G401.6 (cell line): Measurements from ENCODE around the gene CHPF.
A peak's percentile ranks its signal among the peaks of the same experiment; 100 is the strongest.

Experiments
- FAIRE-seq: peaks from 2 replicates; lab custom pipeline; 2012; peaks lifted over from hg19 to GRCh38; lab: Jason Lieb, UNC

Gene CHPF, protein sequence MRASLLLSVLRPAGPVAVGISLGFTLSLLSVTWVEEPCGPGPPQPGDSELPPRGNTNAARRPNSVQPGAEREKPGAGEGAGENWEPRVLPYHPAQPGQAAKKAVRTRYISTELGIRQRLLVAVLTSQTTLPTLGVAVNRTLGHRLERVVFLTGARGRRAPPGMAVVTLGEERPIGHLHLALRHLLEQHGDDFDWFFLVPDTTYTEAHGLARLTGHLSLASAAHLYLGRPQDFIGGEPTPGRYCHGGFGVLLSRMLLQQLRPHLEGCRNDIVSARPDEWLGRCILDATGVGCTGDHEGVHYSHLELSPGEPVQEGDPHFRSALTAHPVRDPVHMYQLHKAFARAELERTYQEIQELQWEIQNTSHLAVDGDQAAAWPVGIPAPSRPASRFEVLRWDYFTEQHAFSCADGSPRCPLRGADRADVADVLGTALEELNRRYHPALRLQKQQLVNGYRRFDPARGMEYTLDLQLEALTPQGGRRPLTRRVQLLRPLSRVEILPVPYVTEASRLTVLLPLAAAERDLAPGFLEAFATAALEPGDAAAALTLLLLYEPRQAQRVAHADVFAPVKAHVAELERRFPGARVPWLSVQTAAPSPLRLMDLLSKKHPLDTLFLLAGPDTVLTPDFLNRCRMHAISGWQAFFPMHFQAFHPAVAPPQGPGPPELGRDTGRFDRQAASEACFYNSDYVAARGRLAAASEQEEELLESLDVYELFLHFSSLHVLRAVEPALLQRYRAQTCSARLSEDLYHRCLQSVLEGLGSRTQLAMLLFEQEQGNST

DNA sequence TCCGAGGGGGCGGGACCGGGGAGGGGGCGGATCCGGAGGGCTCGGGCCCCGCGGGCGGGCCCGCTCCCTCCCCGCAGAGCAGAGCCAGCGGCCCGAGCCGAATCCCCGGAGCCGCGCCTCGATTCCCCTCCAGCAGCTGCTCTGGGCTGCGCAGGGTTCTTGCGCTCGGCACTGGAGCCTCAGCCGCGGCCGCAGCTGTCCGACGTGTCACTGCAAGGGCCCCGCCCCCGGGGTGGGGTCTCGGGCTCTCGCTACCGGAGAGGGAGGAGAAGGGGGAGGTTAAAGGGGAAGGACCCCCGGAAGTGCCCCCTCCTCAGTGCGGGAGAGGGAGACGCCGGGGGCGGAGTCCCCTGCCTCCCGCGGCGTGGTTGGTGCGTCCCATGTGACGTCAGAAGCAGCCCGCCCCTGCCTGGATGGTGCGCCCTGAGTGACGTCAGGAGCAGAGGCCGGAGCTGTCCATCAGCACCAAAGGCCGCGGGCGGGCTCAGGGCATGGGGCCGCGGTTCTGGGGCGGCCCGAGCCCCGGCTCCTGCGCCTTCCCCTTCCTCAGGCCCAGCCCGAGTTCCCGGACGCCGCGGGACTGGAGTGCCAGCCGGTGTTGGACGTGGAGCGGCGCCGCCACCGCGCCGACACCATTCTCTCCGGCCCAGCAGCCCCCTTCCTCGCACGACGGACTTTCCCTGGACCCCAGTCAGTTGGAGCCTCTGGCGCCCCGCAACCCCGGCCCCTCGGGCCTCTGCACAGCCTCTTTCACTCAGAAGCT is at the start of gene CHPF, which contains the start of gene TMEM198:
Gene CHPF (minus strand): TSS at position 214 of the 763 bp plus-strand sequence. CDS start 271 bp downstream, outside the sequence.
Gene TMEM198 (plus strand): TSS at position 433 of the 763 bp plus-strand sequence. CDS start 700 bp downstream, outside the sequence.
- peak; percentile 99 for FAIRE-seq

DNA sequence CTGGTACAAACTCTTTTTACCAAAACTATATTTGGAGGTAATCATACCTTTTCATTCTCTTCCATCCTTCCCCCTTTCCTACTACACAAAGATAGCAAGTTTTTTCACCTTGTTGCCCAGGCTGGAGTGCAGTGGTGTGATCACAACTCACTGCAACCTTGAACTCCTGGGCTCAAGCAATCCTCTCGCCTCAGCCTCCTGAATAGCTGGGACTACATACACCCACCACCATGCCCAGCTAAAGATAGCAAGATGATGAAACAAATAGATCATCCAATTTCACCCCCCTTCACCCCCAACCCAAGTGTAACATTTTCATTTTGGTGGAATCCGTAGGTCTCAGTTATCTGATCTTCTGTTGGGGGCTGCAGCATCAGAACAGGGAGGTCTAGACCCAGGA is 49.5 kb upstream of the CHPF start:
- no peak for FAIRE-seq

DNA sequence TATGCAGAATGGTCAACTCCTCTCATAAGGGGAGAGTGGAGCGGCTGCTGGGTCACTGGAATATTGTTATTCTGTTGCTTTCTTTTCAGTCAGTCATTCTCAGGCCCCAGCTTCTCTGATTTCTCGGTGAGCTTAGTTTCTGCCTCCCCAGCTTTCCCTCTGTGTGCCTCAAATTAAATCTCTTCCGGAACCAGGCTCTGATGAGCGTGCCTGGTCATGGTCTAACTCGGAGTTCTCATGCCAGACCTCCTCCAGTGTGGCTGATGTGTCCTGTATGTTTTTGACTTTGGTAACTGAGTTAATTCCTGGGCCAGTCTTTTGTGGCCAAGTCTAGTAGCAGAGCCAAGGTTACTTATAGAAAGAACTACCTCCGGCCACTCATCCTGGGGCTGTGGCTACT is 49.1 kb upstream of the CHPF start:
- FAIRE-seq = no peak

DNA sequence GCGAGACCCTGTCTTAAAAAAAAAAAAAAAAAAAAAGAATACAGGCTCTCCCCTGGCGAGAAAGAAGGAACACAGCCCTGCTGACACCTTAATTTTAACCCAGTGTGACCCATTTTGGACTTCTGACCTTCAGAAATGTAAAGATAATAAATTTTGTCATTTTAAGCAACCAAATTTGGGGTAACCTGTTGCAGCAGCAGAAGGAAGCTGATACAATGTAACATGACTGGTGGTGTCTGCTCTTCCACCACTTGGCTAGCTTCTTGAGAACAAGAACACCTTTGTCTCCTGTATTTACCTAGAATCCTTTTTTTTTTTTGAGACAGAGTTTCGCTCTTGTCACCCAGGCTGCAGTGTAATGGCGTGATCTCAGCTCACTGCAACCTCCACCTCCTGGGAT is 47.5 kb upstream of the CHPF start:
- FAIRE-seq = no peak

DNA sequence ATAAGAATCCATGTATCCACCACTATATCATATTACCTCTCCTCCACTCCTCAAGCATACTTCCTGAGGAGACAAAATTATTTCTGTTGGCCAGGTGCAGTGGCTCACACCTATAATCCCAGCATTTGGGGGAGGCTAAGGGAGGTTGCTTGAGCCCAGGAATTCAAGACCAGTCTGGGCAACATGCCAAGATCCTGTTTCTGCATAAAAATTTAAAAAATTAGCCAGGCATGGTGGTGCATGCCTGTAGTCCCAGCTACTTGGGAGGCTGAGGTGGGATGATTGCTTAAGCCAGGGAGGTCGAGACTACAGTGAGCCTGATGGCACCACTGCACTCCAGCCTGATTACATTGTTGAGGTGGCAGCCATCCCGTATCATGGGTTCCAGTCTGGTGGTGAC is 37.7 kb upstream of the CHPF start:
- FAIRE-seq = no peak

DNA sequence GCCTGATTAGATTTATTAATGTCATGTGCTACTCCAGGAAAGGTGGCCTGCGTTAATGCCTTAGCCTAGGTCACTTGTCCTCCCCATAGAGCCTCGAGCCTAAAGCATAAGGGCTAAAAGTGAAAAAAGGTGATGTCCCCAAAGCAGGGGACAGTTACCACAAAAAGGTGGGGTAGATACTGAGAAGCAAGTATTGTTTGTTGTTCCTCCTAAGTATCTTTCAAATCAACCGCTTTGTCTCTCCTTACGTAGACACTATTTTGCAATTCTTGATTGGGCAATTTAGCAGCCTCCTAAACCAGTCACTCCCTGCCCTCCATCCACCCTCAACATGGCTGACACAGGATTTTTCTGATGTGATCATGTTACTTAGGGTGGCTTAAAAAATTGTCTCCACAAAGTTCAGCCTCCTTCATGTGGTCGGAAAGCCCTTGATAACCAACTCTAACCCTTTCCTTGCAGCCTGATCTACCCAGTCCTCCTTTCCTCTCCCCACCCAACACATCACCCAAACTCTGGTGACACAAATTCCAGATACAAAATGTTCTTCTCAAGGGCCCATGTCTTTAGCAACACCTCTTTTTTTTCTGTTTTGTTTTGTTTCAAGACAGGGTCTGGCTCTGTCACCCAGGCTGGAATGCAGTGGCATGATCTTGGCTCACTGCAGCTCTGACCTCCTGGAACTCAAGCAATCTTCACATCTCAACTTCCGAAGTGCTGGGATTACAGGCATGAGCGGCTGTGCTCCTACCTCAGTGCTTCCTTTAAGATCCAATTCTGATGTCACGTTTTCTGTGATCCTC is 35.4 kb upstream of the CHPF start:
- FAIRE-seq = no peak

DNA sequence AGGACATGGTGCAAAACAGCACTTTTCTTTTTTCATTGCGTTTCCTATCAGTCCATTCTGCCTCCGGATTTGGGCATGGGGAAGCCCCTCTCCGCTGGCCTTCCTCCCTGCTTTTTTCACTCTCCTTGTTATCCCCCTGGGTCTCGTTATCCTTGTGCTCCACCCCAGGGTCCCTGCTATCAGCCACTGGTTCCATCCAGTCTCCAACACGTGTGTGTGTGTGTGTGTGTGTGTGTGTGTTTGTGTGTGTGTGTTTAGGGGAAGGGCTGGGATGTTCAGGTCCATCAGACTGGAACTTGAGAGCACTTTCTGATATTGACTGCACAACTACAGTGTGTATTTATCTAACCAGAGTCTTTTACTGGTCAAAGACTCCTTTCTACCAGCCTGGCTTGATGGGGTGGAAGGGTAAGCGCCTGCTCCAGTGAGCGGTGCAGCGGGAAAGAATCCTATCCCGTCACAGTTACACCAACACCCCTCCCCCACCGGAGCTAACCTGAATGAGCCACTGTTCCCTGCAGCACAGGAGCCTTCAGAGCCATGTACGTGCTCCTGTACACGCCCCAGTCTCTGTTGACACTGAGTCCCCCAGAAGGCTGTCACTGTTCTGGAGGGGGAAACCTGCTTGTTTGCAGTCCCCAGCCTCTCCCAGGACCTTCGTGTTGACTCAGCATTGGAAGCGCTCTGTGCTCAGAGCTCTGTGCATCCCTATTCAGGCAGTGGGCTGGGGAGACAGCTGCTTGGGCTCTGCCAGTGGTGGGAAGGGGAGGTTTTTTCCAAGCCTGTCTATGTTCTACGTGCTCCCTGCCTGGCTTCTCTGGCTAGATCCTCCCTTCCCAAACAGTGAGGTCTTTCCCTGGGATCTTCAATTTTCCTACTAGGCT is 33.1 kb upstream of the CHPF start:
- no peak for FAIRE-seq

DNA sequence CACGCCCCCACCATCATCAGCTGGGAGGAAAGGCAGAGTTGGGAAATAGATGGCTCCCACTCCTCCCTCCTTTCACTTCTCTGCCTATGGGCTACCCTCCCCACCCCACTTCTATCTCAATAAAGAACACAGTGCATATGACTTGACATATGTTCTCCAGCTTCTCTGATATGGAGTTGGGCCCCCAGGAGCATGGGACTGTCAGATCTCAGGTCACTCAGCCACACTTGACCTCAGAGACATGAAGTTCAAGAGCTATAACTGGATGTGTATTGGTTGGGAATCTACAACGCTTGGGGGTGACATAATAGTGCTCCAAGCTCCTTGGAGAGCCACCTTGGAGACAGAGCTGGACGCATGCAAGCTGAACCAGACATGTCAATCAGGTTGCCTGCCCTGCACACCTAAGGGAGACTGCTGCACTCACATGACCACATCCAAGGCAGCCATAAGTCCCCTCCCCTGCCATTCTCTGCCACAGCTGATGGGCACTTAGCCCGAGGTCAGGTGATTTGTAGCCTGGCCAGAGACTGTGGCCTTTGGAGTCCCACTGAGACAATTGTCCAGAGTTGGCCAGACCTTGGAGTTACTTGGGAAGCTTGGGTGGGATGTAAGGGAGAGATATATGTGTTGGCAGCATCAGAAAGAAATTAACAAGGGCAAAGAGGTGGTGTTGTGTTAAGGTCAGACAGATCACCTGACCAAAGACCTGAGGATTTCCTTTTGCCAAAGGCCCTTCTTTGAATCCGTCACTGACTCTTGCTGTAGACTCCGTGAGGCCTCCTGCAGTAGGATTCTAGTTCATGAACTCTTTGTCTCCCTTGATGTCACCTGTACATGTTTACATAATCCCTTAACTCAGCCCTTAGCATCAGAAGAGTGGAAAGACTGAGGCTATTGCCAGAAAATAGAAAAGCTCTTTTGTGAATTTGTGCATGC is 32.2 kb upstream of the CHPF start:
- no peak for FAIRE-seq

DNA sequence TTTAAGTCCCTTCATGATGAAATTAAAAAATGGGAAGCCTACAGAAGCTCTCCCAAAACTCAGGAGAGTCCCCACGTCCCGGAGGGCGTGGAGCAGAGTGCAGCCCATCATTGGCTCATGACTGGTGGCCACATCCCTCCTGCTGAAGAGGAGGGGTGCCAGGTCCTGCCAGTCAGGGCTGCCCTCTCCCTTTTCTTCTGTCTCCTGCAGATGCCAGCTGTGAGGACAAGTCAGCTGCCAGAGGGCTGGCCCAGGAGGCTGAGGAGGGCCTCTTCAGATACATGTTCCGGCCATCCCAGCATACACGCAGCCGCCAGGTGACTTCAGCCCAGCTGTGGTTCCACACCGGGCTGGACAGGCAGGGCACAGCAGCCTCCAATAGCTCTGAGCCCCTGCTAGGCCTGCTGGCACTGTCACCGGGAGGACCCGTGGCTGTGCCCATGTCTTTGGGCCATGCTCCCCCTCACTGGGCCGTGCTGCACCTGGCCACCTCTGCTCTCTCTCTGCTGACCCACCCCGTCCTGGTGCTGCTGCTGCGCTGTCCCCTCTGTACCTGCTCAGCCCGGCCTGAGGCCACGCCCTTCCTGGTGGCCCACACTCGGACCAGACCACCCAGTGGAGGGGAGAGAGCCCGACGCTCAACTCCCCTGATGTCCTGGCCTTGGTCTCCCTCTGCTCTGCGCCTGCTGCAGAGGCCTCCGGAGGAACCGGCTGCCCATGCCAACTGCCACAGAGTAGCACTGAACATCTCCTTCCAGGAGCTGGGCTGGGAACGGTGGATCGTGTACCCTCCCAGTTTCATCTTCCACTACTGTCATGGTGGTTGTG is 31.1 kb upstream of the CHPF start:
- FAIRE-seq = no peak

DNA sequence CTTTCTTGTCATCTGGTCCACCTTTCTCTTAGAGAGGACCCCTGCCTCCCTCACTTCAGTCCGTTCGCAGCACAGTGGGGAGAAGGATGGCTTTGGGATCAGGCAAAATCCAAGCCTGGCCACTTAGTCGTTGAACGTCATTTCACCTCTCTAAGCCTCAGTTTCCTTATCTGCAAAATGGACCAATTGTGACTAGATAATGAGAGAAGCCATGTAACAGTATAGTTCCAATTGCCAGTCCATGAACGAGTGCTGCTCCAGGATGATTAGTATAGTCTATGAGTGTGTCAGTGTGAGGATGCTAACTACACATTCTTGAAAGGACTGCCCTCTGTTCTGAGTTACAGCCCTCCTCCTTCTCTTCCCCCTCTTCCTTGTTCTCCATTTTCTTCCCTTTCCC is 29.6 kb upstream of the CHPF start:
- FAIRE-seq = no peak

DNA sequence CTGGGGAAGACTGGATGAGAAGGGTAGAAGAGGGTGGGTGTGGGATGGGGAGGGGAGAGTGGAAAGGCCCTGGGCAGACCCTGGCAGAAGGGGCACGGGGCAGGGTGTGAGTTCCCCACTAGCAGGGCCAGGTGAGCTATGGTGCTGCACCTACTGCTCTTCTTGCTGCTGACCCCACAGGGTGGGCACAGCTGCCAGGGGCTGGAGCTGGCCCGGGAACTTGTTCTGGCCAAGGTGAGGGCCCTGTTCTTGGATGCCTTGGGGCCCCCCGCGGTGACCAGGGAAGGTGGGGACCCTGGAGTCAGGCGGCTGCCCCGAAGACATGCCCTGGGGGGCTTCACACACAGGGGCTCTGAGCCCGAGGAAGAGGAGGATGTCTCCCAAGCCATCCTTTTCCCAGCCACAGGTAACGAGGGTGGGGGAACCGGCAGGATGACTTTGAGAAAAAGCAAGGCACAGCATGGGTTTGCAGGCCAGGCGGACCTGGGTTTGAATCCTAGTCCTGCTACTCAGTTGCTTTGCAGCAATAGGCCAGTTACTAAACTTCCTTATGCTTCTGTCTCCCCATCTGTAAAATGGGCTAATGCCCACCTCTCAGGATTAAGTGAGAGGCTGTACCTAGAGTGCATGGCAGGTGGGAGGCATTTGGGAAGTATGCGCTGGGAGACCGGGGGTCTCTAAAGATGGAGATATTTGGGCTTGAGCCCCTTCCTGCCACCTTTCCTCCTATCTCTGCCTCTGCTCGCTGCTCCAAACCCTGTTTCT is 28.8 kb upstream of the CHPF start, which contains the start of gene INHA:
Gene INHA (plus strand): TSS at position 74 of the 765 bp plus-strand sequence. CDS start 65 bp downstream, at position 139.
- no peak for FAIRE-seq

DNA sequence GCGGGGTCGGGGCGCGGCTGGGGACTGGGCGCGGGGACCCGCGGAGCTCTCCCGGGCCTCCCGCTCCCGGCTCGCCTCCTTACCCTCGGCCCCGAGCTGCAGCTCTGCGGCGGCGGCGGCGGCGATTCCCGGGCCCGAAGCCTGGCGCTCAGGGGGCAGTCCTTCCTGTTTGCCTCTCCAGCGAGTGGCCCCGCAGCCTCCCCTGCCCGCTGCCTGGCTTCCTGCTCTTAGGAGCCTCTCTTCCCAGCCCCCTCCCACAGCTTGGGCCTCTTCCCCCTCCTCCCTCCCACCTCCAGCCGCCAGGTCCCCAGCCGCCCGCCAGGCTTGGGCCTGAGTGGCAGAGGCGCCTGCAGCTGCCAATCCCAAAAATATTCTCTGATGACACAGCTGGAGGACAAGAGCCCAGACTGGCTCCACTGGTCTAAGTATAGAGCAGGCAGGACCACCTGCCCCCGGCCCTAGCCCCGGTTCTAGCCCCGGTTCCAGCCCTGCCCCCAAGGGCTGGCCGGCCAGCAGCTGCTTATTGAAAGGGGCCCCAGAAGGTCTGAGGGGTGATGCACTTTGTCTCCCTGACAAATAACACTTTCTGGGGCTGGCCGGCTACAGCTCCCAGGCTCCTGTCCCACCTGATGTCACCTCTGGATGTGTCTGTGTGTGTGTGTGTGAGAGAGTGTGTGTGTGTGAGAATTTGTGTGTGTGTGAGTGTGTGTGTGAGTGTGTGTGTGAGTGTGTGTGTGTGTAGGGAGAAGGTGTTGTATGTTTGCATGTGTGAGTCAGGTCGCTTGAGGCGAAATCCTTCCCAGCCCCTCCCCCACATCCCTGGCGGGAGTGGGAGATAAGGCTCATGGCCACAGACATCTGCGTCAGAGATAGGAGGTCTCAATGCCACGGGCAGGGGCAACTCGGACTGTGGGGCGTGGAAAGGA is 28.0 kb upstream of the CHPF start, which contains the start of gene OBSL1:
Gene OBSL1 (minus strand): TSS at position 229 of the 926 bp plus-strand sequence. CDS start 307 bp downstream, outside the sequence.
- no peak for FAIRE-seq

DNA sequence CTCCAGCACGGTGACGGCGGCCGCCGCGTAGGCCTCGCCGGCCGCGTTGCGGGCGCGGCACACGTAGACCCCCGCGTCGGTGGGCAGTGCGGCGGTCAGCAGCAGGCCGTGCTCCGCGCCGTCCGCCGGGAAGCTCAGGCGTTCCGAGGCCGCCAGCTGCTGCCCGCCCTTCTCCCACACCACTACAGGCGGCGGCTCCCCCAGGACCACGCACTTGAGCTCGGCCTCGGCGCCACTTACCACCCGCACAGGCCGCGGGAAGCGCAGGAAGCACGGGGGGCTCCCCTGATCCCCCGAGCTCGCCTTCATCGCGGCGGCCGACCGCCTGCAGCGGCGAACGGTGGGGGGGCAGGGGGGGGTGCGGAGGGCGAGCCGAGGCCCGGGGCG is 27.3 kb upstream of the CHPF start:
- no peak for FAIRE-seq

DNA sequence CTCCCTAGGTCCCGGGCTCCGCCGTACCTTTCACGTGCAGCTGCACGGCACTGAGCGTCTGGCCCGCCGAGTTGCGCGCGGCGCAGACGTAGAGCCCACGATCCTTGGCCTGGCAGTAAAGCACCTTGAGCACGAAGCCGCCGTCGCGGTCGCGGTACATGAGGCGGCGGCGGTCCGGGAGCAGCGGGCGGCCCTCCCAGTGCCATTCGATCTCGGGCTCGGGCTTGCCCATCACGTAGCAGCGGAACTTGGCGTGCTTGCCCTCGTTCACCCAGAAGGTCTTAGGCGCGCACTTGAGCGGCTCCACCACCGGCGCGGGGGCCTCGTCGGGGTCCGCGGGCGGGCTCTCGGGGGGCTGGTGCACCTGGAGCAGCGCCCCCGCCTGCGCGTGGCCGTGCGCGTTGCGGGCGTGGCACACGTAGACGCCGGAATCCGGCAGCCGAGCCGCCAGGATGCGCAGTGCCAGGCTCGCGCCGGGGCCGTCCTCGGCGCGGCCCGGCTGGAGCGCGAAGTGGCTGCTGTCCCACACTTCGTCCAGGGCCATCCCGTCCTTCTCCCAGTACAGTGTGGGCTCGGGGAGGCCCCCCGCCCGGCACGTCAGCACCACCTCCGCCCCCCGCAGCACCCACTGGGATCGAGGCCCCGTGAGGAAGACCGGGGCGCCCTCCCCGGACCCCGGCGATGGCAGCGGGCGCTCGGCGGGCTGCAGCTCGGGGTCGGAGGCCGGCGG is 26.8 kb upstream of the CHPF start:
- FAIRE-seq = no peak

DNA sequence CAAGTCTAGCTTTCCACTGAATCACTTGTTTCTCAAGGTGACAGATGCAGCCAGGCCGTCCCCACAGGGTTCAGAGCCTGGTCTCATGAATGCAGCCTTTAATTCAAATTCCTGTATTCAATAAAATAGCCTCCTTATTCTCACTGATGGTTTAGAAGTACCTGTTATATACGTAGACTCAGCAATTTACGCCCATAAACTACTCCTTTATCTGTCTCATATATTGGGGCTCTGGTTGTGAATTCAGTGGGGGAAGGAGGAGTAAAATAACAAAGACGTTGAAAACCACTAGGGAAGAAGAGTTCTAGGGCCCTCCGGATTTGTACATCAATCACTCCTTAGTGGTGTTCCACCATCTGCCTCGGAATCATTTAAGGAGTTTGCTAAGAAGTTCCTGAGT is 26.0 kb upstream of the CHPF start:
- FAIRE-seq = no peak

DNA sequence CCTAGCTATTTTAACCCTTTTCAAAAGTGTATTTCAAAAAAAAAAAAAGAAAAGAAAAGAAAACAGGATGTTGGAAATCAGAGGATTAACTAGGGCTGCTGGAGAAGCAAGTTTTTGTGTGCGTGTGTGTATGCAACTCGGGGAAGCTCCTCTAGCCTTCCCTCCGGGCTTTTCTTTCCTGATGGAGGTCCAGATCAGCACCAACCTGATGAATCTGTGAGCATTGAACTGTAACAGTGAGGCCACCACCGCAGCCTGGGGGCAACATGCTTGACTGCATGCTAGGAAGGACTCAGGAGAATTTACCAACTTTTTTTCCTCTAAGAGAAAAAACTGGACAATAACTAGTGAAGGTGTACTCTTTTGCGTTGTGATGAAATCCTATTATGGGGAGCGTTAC is 25.4 kb upstream of the CHPF start:
- FAIRE-seq = no peak
